ENCODE measurements around the gene MAN2A1.

MAN2A1 gene

GRCh38 chr5:109788596-109788995, 98.9 kb downstream of the MAN2A1 start:
- TF ChIP-seq, protein P1, sequence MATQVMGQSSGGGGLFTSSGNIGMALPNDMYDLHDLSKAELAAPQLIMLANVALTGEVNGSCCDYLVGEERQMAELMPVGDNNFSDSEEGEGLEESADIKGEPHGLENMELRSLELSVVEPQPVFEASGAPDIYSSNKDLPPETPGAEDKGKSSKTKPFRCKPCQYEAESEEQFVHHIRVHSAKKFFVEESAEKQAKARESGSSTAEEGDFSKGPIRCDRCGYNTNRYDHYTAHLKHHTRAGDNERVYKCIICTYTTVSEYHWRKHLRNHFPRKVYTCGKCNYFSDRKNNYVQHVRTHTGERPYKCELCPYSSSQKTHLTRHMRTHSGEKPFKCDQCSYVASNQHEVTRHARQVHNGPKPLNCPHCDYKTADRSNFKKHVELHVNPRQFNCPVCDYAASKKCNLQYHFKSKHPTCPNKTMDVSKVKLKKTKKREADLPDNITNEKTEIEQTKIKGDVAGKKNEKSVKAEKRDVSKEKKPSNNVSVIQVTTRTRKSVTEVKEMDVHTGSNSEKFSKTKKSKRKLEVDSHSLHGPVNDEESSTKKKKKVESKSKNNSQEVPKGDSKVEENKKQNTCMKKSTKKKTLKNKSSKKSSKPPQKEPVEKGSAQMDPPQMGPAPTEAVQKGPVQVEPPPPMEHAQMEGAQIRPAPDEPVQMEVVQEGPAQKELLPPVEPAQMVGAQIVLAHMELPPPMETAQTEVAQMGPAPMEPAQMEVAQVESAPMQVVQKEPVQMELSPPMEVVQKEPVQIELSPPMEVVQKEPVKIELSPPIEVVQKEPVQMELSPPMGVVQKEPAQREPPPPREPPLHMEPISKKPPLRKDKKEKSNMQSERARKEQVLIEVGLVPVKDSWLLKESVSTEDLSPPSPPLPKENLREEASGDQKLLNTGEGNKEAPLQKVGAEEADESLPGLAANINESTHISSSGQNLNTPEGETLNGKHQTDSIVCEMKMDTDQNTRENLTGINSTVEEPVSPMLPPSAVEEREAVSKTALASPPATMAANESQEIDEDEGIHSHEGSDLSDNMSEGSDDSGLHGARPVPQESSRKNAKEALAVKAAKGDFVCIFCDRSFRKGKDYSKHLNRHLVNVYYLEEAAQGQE (IDR thresholded peaks at IDR 0.05; ENCODE audit: insufficient read depth in 1 of 2, low read depth in 2 of 2, low read length in 2 of 2): no peak
- TF ChIP-seq FOXP2 (optimal IDR thresholded peaks at IDR 0.05; ENCODE audit: borderline replicate concordance, extremely low read depth, extremely low read length, insufficient read depth): no peak
- TF ChIP-seq TAF1 (IDR thresholded peaks at IDR 0.05; ENCODE audit: borderline replicate concordance, insufficient read depth, low read length): no peak
- TF ChIP-seq POLR2AphosphoS5 (IDR thresholded peaks at IDR 0.05; ENCODE audit: low read depth, low read length): no peak
- TF ChIP-seq SIN3A (IDR thresholded peaks at IDR 0.05; ENCODE audit: borderline replicate concordance, insufficient read depth, low read length): no peak

DNA sequence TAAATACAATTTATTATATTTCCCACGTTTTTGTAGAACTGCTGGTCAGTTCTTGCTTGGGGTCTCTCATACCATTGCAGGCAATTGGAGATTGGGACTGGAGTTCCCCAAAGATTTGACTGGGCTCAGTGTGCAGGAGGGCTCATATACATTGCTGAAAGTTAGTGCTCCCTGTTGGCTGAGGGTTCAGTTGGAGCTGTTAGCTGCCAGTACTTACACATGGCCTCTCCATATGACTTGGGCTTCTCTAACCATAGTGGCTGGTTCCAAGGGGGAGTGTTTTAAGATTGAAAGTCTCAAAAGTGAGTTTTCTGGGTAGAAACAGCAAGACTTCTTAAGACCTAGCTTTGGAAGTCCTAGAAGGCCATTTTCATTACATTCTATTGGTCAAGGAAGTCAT, 102.9 kb downstream of the MAN2A1 start:
- TF ChIP-seq, protein P1 (IDR thresholded peaks at IDR 0.05; ENCODE audit: insufficient read depth in 1 of 2, low read depth in 2 of 2, low read length in 2 of 2): no peak
- TF ChIP-seq POLR2AphosphoS5 (IDR thresholded peaks at IDR 0.05; ENCODE audit: low read depth, low read length): no peak
- no peak for TF ChIP-seq FOXP2 (optimal IDR thresholded peaks at IDR 0.05; ENCODE audit: borderline replicate concordance, extremely low read depth, extremely low read length, insufficient read depth)
- TF ChIP-seq SIN3A (IDR thresholded peaks at IDR 0.05; ENCODE audit: borderline replicate concordance, insufficient read depth, low read length): no peak
- no peak for TF ChIP-seq TAF1 (IDR thresholded peaks at IDR 0.05; ENCODE audit: borderline replicate concordance, insufficient read depth, low read length)

DNA sequence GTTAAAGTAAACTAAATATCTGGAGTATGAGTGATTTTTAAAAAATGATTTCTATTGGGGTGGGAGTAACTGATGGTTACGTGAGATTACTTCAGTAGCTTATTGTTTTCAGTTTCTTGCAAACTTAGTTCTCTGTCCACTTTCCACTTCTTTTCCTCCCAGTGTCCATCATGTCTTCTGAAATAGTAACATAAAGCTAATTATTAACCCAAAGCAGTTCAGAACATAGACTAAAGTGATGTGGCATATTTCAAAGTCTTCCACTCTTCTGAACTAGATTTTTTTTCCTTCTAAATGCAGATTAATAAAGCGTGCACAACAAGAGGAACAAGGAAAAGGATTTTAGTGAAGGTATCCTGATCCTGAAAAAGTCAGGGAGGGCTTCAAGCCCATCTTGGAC, 114.1 kb downstream of the MAN2A1 start:
- TF ChIP-seq FOXP2 (optimal IDR thresholded peaks at IDR 0.05; ENCODE audit: borderline replicate concordance, extremely low read depth, extremely low read length, insufficient read depth): no peak
- TF ChIP-seq SIN3A (IDR thresholded peaks at IDR 0.05; ENCODE audit: borderline replicate concordance, insufficient read depth, low read length): no peak
- no peak for TF ChIP-seq POLR2AphosphoS5 (IDR thresholded peaks at IDR 0.05; ENCODE audit: low read depth, low read length)
- TF ChIP-seq, protein P1 (IDR thresholded peaks at IDR 0.05; ENCODE audit: insufficient read depth in 1 of 2, low read depth in 2 of 2, low read length in 2 of 2): no peak
- no peak for TF ChIP-seq TAF1 (IDR thresholded peaks at IDR 0.05; ENCODE audit: borderline replicate concordance, insufficient read depth, low read length)

DNA sequence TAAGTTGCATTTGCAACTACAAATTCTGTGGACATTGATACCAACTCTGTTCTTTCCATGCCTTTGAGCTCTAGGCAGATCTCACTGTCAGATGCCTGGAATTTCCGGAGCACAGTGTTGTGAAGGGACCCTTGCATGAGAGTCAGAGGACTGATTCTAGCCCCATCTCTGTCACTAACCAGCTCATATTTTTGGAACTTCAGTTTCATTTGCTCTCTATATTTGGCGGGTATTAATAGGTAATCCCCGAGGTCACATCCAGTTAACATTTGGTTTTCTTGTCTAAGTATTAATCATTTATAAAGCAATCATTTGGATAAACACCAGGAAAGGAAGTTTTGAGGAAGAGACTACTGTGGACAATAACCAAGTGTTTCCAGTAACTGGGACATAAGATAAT, 115.7 kb downstream of the MAN2A1 start:
- no peak for TF ChIP-seq POLR2AphosphoS5 (IDR thresholded peaks at IDR 0.05; ENCODE audit: low read depth, low read length)
- TF ChIP-seq, protein P1 (IDR thresholded peaks at IDR 0.05; ENCODE audit: insufficient read depth in 1 of 2, low read depth in 2 of 2, low read length in 2 of 2): no peak
- TF ChIP-seq FOXP2 (optimal IDR thresholded peaks at IDR 0.05; ENCODE audit: borderline replicate concordance, extremely low read depth, extremely low read length, insufficient read depth): no peak
- TF ChIP-seq TAF1 (IDR thresholded peaks at IDR 0.05; ENCODE audit: borderline replicate concordance, insufficient read depth, low read length): no peak
- no peak for TF ChIP-seq SIN3A (IDR thresholded peaks at IDR 0.05; ENCODE audit: borderline replicate concordance, insufficient read depth, low read length)

- TF ChIP-seq, protein P1 (IDR thresholded peaks at IDR 0.05; ENCODE audit: insufficient read depth in 1 of 2, low read depth in 2 of 2, low read length in 2 of 2): no peak
- TF ChIP-seq TAF1 (IDR thresholded peaks at IDR 0.05; ENCODE audit: borderline replicate concordance, insufficient read depth, low read length) (no peak), FOXP2 (optimal IDR thresholded peaks at IDR 0.05; ENCODE audit: borderline replicate concordance, extremely low read depth, extremely low read length, insufficient read depth) (no peak), SIN3A (IDR thresholded peaks at IDR 0.05; ENCODE audit: borderline replicate concordance, insufficient read depth, low read length) (no peak), POLR2AphosphoS5 (IDR thresholded peaks at IDR 0.05; ENCODE audit: low read depth, low read length) (no peak)
Observed at GRCh38 chr5:109805883-109806282, 116.2 kb downstream of the MAN2A1 start.

Data from PFSK-1 (cell line).